A549 (cell line): ENCODE results near the gene EFCAB8. TPM values are rescaled to one million over a fixed set of nuclear protein-coding genes. Genes with fewer than 3 reads are reported as not detected.

Source experiments
- ATAC-seq, 2 experiments: fragments of 200-7000 bp in 1 of 2; fragments of >200 bp in 1 of 2; cut with Nextera tagmentation in 1 of 2; cut with Tn5 transposase in 1 of 2; 3 replicates each; pipeline versions ENCODE4 v1.8.0 to v1.9.1; 2018 to 2020; ENCODE audit warnings: mild to moderate bottlenecking in 1 of 2, moderate library complexity in 1 of 2
- CTCF ChIA-PET: fragments of 300-600 bp; sonication (Branson Sonifier 250); formaldehyde crosslinking; extraction: SDS; loops from one replicate; lab custom pipeline; 2021; ENCODE audit warnings: antibody characterized with exemption, inconsistent platforms; lab: Yijun Ruan, JAX
- POLR2A ChIA-PET: fragments of 350-600 bp; formaldehyde crosslinking; extraction: SDS; loops from one replicate; lab custom pipeline; 2021; ENCODE audit warnings: antibody characterized with exemption, inconsistent platforms; lab: Yijun Ruan, JAX
- DNase-seq, 2 experiments: peaks; one replicate each; pipeline versions ENCODE4 v3.0.0 to v3.0.0-alpha.2; 2011 to 2016; ENCODE audit warnings: low read depth in 1 of 2, low spot score in 1 of 2
- FAIRE-seq: peaks from 2 replicates; lab custom pipeline; 2011; peaks lifted over from hg19 to GRCh38; lab: Jason Lieb, UNC
- H3K27ac ChIP-seq, 2 experiments: fragments of >200 bp; sonication (Bioruptor Twin); formaldehyde crosslinking; 3 replicates each; pipeline ENCODE4 v1.5.1; 2016 to 2017
- H3K4me1 ChIP-seq: fragments of >200 bp; sonication (Bioruptor Twin); formaldehyde crosslinking; 3 replicates; pipeline ENCODE4 v1.6.1; 2016
- H3K4me2 ChIP-seq: fragments of >200 bp; sonication (Bioruptor Twin); formaldehyde crosslinking; 3 replicates; pipeline ENCODE4 v1.6.1; 2016
- H3K4me3 ChIP-seq: fragments of >200 bp; sonication (Bioruptor Twin); formaldehyde crosslinking; 3 replicates; pipeline ENCODE4 v1.5.1; 2016
- H3K9me3 ChIP-seq: fragments of >200 bp; sonication (Bioruptor Twin); formaldehyde crosslinking; 3 replicates; pipeline ENCODE4 v1.6.1; 2016
- CEBPB ChIP-seq, 2 experiments: fragments of >200 bp in 1 of 2; sonication (Bioruptor Twin) in 1 of 2; formaldehyde crosslinking in 1 of 2; IDR thresholded peaks; 2 replicates each; pipeline ENCODE4 v1.6.1; 2012 to 2016
- CHD2 ChIP-seq: fragments of 150-350 bp; IDR thresholded peaks from 2 replicates; pipeline ENCODE4 v1.6.1; 2014; ENCODE audit warnings: low read length; ENCODE audit not compliant: partially characterized antibody
- EHMT2 ChIP-seq: fragments of 200-600 bp; sonication (generic); IDR thresholded peaks from 2 replicates; pipeline ENCODE4 v1.6.1; 2016; ENCODE audit warnings: antibody characterized with exemption, low read depth, mild to moderate bottlenecking, moderate library complexity
- EP300 ChIP-seq, 2 experiments: fragments of >200 bp; sonication (Bioruptor Twin); formaldehyde crosslinking; IDR thresholded peaks; 2 replicates in 1 of 2; 3 replicates in 1 of 2; pipeline ENCODE4 v1.6.1; 2016 to 2017
- HDAC2 ChIP-seq: fragments of 200-600 bp; sonication (generic); IDR thresholded peaks from 2 replicates; pipeline ENCODE4 v1.6.1; 2016
- HOXB13 ChIP-seq: fragments of 250-450 bp; sonication (Bioruptor Pico); IDR thresholded peaks from 2 replicates; pipeline ENCODE4 v1.5.0; 2020; ENCODE audit warnings: low read depth, mild to moderate bottlenecking, moderate library complexity
- HOXB5 ChIP-seq: fragments of 250-450 bp; sonication (Bioruptor Pico); IDR thresholded peaks from 2 replicates; pipeline ENCODE4 v1.5.0; 2020; ENCODE audit warnings: mild to moderate bottlenecking, moderate library complexity
- KDM1A ChIP-seq: fragments of 200-600 bp; sonication (generic); IDR thresholded peaks from 2 replicates; pipeline ENCODE4 v1.6.1; 2016; ENCODE audit warnings: low read depth, mild to moderate bottlenecking
- NFE2L2 ChIP-seq: fragments of 150-350 bp; conservative IDR thresholded peaks from 2 replicates; pipeline ENCODE4 v1.6.1; 2014; ENCODE audit warnings: low read length
- PHF8 ChIP-seq: fragments of 200-600 bp; sonication (generic); IDR thresholded peaks from 2 replicates; pipeline ENCODE4 v1.6.1; 2016; ENCODE audit warnings: low read depth, mild to moderate bottlenecking, antibody characterized with exemption, moderate library complexity, borderline replicate concordance
- TFCP2L1 ChIP-seq: fragments of 250-450 bp; sonication (Bioruptor Pico); IDR thresholded peaks from 2 replicates; pipeline ENCODE4 v1.5.0; 2021; ENCODE audit warnings: mild to moderate bottlenecking
- WGBS: methylation state at CpG from one replicate; pipeline ENCODE4 v1.1.6; 2017; ENCODE audit errors: missing lambda C conversion rate; 5-methylcytosine and 5-hydroxymethylcytosine counted together
- polyA plus RNA-seq, 4 experiments: library from polyadenylated mRNA; depleted of rRNA in 3 of 4; stranded (reverse); fragments of >200 nt; fragmentation: RNase III in 1 of 4; extraction: RNeasy Plus Mini Kit Qiagen cat#74134 plus additional on column Dnase treatment in 1 of 4; gene quantifications; 2 replicates in 3 of 4; 3 replicates in 1 of 4; pipeline ENCODE4 v1.2.3, GENCODE V29; 2011 to 2017
- TF ChIP-seq, protein P1 (sequence below): fragments of >200 bp; sonication (Bioruptor Twin); formaldehyde crosslinking; IDR thresholded peaks from 2 replicates; pipeline ENCODE4 v1.6.1; 2016
- TF ChIP-seq, protein P2 (sequence below): fragments of 250-450 bp; sonication (Bioruptor Pico); IDR thresholded peaks from 2 replicates; pipeline ENCODE4 v1.5.0; 2021; ENCODE audit warnings: mild to moderate bottlenecking, moderate library complexity, borderline replicate concordance
- TF ChIP-seq, protein P3 (sequence below): IDR thresholded peaks from 2 replicates; pipeline ENCODE4 v1.6.1; 2012; ENCODE audit warnings: low read depth, borderline replicate concordance
- TF ChIP-seq, protein P4 (sequence below): fragments of 250-450 bp; sonication (Bioruptor Pico); IDR thresholded peaks from 2 replicates; pipeline ENCODE4 v1.5.0; 2020; ENCODE audit warnings: low read depth, mild to moderate bottlenecking, moderate library complexity

The EFCAB8 gene
- polyA plus RNA-seq, 2 of the 4 experiments (the other 2 are of a cell fraction), result not detected

DNA sequence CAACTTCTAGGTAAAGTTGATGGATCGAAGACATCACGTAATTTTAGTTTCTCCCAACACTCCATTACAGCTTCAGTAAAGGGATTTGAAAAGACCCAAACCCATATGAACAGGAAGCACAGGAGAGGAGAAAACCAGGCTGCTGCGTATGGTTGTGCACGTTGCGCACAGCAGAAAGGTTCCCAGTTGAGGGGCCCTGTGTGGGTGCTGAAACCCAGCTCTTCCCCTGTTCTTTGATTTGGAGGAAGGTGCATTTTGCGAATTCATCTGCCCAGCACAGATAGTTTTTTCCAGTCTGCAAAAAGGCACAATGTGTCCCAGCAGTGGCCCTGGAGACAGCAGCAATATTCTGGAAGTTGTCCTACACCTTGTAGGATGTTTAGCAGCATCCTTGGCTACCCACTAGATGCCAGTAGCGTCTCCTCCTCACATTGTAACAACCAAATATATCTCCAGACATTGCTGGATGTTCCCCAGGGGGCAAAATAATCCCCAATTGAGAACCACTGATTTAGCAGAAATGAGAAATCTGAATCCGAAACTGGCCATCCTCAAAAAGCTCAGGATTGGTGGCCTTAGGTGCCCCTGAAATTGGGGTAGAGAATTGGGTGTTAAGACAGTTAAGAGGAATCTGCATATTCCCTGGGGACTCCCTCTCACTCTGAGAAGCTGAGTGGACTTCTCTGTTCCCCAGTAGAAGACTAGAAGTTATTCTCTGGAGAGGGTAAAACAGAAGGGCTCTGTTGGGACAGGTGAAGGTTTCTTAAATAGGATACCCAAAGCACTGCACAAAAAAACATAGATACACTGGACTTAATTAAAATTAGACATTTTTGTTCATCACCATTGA lies 133.3 kb downstream of the EFCAB8 start:
- Histone ChIP-seq H3K9me3 (peaks cover 14% of the 10 kb centered on the region), H3K4me3 (no peak overlapping the region), H3K4me2 (no peak overlapping the region), H3K27ac (no peak overlapping the region), H3K4me1 (no peaks in the 10 kb centered on the region)
- DNase-seq, result no peak
- FAIRE-seq, result no peak
- no peak for TF ChIP-seq HOXB13 (CRISPR knock-in tag)
- no peak for TF ChIP-seq KDM1A
- TF ChIP-seq, protein P1, sequence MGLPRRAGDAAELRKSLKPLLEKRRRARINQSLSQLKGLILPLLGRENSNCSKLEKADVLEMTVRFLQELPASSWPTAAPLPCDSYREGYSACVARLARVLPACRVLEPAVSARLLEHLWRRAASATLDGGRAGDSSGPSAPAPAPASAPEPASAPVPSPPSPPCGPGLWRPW, result no peak
- TF ChIP-seq TFCP2L1 (CRISPR knock-in tag), result no peak
- no peak for TF ChIP-seq EHMT2
- no peak for TF ChIP-seq NFE2L2
- TF ChIP-seq HOXB5 (CRISPR knock-in tag), result no peak
- no peak for TF ChIP-seq CEBPB (IDR thresholded peaks at IDR 0.05)
- WGBS, result 49% methylated on average over 8 of the region's 8 CpGs
- CTCF ChIA-PET, result interaction anchor here (1.0 to 2.1 kb wide), 3 partner anchors 16 to 104 kb away, joined by 3 to 5 read pairs (median 3); no protein-coding TSS in a partner anchor
- POLR2A ChIA-PET, result no interaction called here
- ATAC-seq, result no peak

DNA sequence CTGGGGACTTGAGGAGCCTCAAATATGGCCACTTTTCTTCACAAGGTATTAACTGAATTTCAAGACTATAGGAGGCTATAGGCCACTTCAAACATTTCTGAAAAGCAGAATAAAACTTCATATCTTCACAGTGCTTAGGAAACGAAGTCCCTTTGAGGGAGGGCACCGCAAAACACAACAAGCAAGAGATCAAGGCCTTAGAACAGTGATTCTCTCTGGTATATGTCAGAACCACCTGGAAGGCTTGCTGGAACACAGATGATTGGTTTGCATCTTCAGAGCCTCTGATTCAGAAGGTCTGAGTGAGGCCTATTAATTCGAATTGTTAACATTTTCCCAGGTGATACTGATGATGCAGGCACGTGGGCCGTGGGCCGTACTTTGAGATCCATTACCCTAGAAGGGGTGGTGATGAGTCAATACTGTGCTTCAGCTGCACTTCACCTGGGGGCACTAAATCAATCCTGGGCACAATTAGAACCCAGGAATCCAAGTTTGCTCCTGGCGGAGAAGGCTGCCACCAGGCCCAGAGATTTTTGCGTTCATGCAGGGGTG lies 134.8 kb downstream of the EFCAB8 start:
- H3K4me2 ChIP-seq, result no peak overlapping the region
- CTCF ChIA-PET, result no interaction called here
- FAIRE-seq (no peak), DNase-seq (no peak)
- no peak overlapping the region for H3K27ac ChIP-seq
- no peaks in the 10 kb centered on the region for H3K4me1 ChIP-seq
- H3K9me3 ChIP-seq, result peaks cover 14% of the 10 kb centered on the region
- no peak for TF ChIP-seq HOXB5 (CRISPR knock-in tag)
- TF ChIP-seq, all 56 proteins: peak for 0
- ATAC-seq, result no peak
- POLR2A ChIA-PET, result no interaction called here
- WGBS, result 44% methylated on average over 8 of the region's 8 CpGs
- H3K4me3 ChIP-seq, result no peak overlapping the region

DNA sequence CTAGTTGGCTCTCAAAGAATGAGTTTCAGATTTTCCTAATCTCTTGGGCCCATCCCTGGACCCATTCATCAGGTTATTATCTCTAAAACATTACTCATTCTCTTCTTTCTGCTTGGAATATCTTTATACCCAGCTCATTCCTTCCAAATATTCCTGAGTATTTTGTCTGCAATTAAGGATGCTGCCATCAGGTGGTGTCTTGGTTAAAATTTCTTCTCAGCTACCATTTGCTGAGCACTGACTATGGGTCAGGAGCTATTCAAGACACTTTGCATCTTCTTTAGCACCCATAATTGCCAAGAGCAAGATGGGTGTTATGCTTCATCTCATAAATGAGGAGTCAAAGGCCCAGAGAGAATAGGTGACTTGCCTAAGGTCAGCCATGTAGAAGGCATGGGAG lies 137.1 kb downstream of the EFCAB8 start:
- ChIA-PET POLR2A (no interaction called here), CTCF (interaction anchor here (1.3 to 1.8 kb wide), 3 partner anchors 9 to 16 kb away, joined by 3 to 5 read pairs (median 5); no protein-coding TSS in a partner anchor)
- H3K27ac ChIP-seq, result no peak overlapping the region
- ATAC-seq (no peak), FAIRE-seq (no peak), DNase-seq (no peak)
- peaks cover 14% of the 10 kb centered on the region for H3K9me3 ChIP-seq
- no peak overlapping the region for H3K4me3 ChIP-seq
- no peak for TF ChIP-seq HDAC2
- TF ChIP-seq, protein P2, sequence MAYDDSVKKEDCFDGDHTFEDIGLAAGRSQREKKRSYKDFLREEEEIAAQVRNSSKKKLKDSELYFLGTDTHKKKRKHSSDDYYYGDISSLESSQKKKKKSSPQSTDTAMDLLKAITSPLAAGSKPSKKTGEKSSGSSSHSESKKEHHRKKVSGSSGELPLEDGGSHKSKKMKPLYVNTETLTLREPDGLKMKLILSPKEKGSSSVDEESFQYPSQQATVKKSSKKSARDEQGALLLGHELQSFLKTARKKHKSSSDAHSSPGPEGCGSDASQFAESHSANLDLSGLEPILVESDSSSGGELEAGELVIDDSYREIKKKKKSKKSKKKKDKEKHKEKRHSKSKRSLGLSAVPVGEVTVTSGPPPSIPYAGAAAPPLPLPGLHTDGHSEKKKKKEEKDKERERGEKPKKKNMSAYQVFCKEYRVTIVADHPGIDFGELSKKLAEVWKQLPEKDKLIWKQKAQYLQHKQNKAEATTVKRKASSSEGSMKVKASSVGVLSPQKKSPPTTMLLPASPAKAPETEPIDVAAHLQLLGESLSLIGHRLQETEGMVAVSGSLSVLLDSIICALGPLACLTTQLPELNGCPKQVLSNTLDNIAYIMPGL (CRISPR knock-in tag), result no peak
- TF ChIP-seq, protein P3, sequence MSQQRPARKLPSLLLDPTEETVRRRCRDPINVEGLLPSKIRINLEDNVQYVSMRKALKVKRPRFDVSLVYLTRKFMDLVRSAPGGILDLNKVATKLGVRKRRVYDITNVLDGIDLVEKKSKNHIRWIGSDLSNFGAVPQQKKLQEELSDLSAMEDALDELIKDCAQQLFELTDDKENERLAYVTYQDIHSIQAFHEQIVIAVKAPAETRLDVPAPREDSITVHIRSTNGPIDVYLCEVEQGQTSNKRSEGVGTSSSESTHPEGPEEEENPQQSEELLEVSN, result no peak
- no peak for TF ChIP-seq KDM1A
- TF ChIP-seq, protein P4, sequence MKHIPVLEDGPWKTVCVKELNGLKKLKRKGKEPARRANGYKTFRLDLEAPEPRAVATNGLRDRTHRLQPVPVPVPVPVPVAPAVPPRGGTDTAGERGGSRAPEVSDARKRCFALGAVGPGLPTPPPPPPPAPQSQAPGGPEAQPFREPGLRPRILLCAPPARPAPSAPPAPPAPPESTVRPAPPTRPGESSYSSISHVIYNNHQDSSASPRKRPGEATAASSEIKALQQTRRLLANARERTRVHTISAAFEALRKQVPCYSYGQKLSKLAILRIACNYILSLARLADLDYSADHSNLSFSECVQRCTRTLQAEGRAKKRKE (CRISPR knock-in tag), result no peak
- no peak overlapping the region for H3K4me2 ChIP-seq
- no peaks in the 10 kb centered on the region for H3K4me1 ChIP-seq

DNA sequence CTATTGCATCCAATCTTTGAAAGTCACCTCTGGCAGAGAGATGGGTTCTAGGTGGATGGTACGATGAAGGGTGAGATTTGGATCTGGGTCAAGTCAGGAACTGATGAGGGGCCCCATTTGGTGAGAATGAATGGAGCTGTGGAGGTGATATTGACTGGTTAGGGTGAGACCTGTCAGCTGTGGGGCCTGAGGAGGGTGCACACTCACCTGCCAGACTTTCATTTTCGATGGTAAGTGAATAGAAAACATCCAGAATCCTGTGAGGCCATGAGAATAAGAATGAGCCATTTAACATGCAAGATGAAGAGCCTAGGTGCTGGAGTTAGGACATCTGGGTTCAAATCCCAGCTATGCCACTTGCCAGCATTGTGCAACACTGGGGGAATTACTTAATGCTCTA lies 138.7 kb downstream of the EFCAB8 start:
- FAIRE-seq (no peak), DNase-seq (no peak), ATAC-seq (no peak)
- Histone ChIP-seq H3K4me2 (no peak overlapping the region), H3K9me3 (peaks cover 14% of the 10 kb centered on the region), H3K4me1 (no peaks in the 10 kb centered on the region), H3K4me3 (no peak overlapping the region), H3K27ac (no peak overlapping the region)
- ChIA-PET CTCF (interaction anchor here (1.8 kb wide), 1 partner anchor 11 kb away, joined by 4 read pairs; no protein-coding TSS in a partner anchor), POLR2A (no interaction called here)
- TF ChIP-seq PHF8, result no peak
- TF ChIP-seq, protein P2 (CRISPR knock-in tag), result no peak
- no peak for TF ChIP-seq CHD2
- no peak for TF ChIP-seq EP300 (IDR thresholded peaks at IDR 0.05)
- WGBS, result 0% methylated on average over 2 of the region's 2 CpGs
